HepG2 (cell line): Measurements from ENCODE around the gene ZDHHC13. TPM values are rescaled to one million over a fixed set of nuclear protein-coding genes. Genes with fewer than 3 reads are reported as not detected.

Experiments
- ATAC-seq: fragments of 200-7000 bp; cut with Tn5 transposase; 3 replicates; pipeline ENCODE4 v1.9.1; 2020; ENCODE audit warnings: mild to moderate bottlenecking, moderate library complexity
- BruUV-seq: library from RNA; stranded (reverse); fragments of 400-500 nt; replicated peaks from 2 replicates; lab custom pipeline; 2021; lab: Mats Ljungman, UMichigan
- CTCF ChIA-PET: fragments of 300-600 bp; formaldehyde crosslinking; extraction: SDS; loops from one replicate; lab custom pipeline; 2021; ENCODE audit warnings: low total read pairs, inconsistent platforms, low intra/inter-chr PET ratio; lab: Yijun Ruan, JAX
- POLR2A ChIA-PET: fragments of 350-600 bp; sonication (Branson Sonifier 250); formaldehyde crosslinking; loops from one replicate; lab custom pipeline; 2020; ENCODE audit warnings: antibody characterized with exemption, inconsistent platforms; lab: Yijun Ruan, JAX
- DNase-seq: peaks from one replicate; pipeline ENCODE4 v3.0.0-alpha.2; 2015; ENCODE audit warnings: low spot score
- FAIRE-seq: peaks from 3 replicates; lab custom pipeline; 2011; peaks lifted over from hg19 to GRCh38; lab: Jason Lieb, UNC
- H2AFZ ChIP-seq: one replicate; pipeline ENCODE4 v1.6.1; 2011; ENCODE audit warnings: low read length, inconsistent platforms
- H3K27ac ChIP-seq: fragments of 300-600 bp; 3 replicates; pipeline ENCODE4 v1.8.0; 2011; ENCODE audit warnings: mixed run types, mild to moderate bottlenecking, mixed read lengths, low read length, inconsistent platforms; ENCODE audit not compliant: insufficient read depth; ENCODE audit errors: extremely low read length
- H3K27me3 ChIP-seq, 2 experiments: fragments of 200-600 bp in 1 of 2; 2 replicates in 1 of 2; 3 replicates in 1 of 2; pipeline versions ENCODE4 v1.6.0 to v1.8.0; 2011; ENCODE audit warnings: low read length in 2 of 2, mild to moderate bottlenecking in 2 of 2, moderate library complexity in 2 of 2, inconsistent platforms in 1 of 2; ENCODE audit not compliant: insufficient read depth in 2 of 2, control insufficient read depth in 1 of 2
- H3K36me3 ChIP-seq, 2 experiments: fragments of 200-600 bp in 1 of 2; replicated peaks in 1 of 2; 2 replicates in 1 of 2; 3 replicates in 1 of 2; pipeline versions ENCODE4 v1.5.1 to v1.8.0; 2011; ENCODE audit warnings: low read length in 2 of 2, inconsistent platforms in 1 of 2; ENCODE audit not compliant: insufficient read depth in 2 of 2, control insufficient read depth in 1 of 2
- H3K4me1 ChIP-seq: 2 replicates; pipeline ENCODE4 v1.5.1; 2012; ENCODE audit warnings: low read length, inconsistent platforms; ENCODE audit not compliant: insufficient read depth
- H3K4me2 ChIP-seq: 2 replicates; pipeline ENCODE4 v1.6.0; 2011; ENCODE audit warnings: low read depth, low read length, inconsistent platforms
- H3K4me3 ChIP-seq, 3 experiments: fragments of 200-600 bp in 1 of 3; sonication (generic), shearing (Covaris generic) in 1 of 3; replicated peaks in 1 of 3; 2 replicates each; pipeline ENCODE4 v1.5.1; 2011 to 2016; ENCODE audit warnings: low read length in 3 of 3, inconsistent platforms in 2 of 3, low read depth in 2 of 3, mild to moderate bottlenecking in 2 of 3, control low read depth in 1 of 3, mixed read lengths in 1 of 3; ENCODE audit not compliant: insufficient read depth in 1 of 3
- H3K79me2 ChIP-seq: one replicate; pipeline ENCODE4 v1.6.1; 2011; ENCODE audit warnings: low read length, inconsistent platforms; ENCODE audit not compliant: insufficient read depth
- H3K9ac ChIP-seq: 2 replicates; pipeline ENCODE4 v1.6.0; 2011; ENCODE audit warnings: mild to moderate bottlenecking, low read depth, low read length, inconsistent platforms; ENCODE audit not compliant: insufficient read depth
- H3K9me3 ChIP-seq: 2 replicates; pipeline ENCODE4 v1.5.1; 2012; ENCODE audit warnings: mild to moderate bottlenecking, low read length
- H4K20me1 ChIP-seq: 2 replicates; pipeline ENCODE4 v1.6.0; 2011; ENCODE audit warnings: inconsistent platforms, mild to moderate bottlenecking, low read length, moderate library complexity; ENCODE audit not compliant: insufficient read depth
- ASH2L ChIP-seq: fragments of 300-600, 200-600 bp; sonication (generic); IDR thresholded peaks from 2 replicates; pipeline ENCODE4 v1.7.0; 2017; ENCODE audit warnings: low read depth, mild to moderate bottlenecking, moderate library complexity, mixed read lengths, low read length; ENCODE audit not compliant: insufficient read length
- GMEB1 ChIP-seq: sonication (generic); formaldehyde crosslinking; IDR thresholded peaks from 2 replicates; pipeline ENCODE4 v1.5.1; 2020; ENCODE audit warnings: missing genetic modification reagents, mild to moderate bottlenecking, borderline replicate concordance
- IRX3 ChIP-seq: sonication (generic); formaldehyde crosslinking; IDR thresholded peaks from 2 replicates; pipeline ENCODE4 v1.8.1; 2023; ENCODE audit warnings: mild to moderate bottlenecking, low read depth, missing genetic modification reagents, borderline replicate concordance
- MEF2D ChIP-seq: sonication (generic); formaldehyde crosslinking; IDR thresholded peaks from 2 replicates; pipeline ENCODE4 v1.5.1; 2020; ENCODE audit warnings: mild to moderate bottlenecking, missing genetic modification reagents
- NFRKB ChIP-seq: fragments of 450-650 bp; IDR thresholded peaks from 2 replicates; pipeline ENCODE4 v1.6.1; 2017
- NRL ChIP-seq: sonication (generic); formaldehyde crosslinking; IDR thresholded peaks from 2 replicates; pipeline ENCODE4 v1.5.0; 2020; ENCODE audit warnings: missing genetic modification reagents, mild to moderate bottlenecking, moderate library complexity, borderline replicate concordance
- PCBP1 ChIP-seq: fragments of 200-400 bp; formaldehyde crosslinking; IDR thresholded peaks from 2 replicates; pipeline ENCODE4 v1.6.1; 2017; ENCODE audit warnings: mild to moderate bottlenecking, low read depth, low read length, borderline replicate concordance
- RBM22 ChIP-seq: fragments of 200-400 bp; formaldehyde crosslinking; optimal IDR thresholded peaks from 2 replicates; pipeline ENCODE3; 2017; ENCODE audit warnings: mild to moderate bottlenecking, low read length, moderate library complexity
- RBM39 ChIP-seq: fragments of 200-400 bp; formaldehyde crosslinking; IDR thresholded peaks from one replicate; pipeline ENCODE4 v1.6.1; 2018; ENCODE audit warnings: antibody characterized with exemption, mild to moderate bottlenecking, low read depth, low read length; ENCODE audit not compliant: poor library complexity, severe bottlenecking
- REL ChIP-seq: sonication (generic); formaldehyde crosslinking; conservative IDR thresholded peaks from 2 replicates; pipeline ENCODE4 v1.8.0; 2022; ENCODE audit warnings: mild to moderate bottlenecking, missing genetic modification reagents, moderate library complexity
- TRAFD1 ChIP-seq: sonication (generic); formaldehyde crosslinking; IDR thresholded peaks from 2 replicates; pipeline ENCODE4 v1.5.1; 2020; ENCODE audit warnings: missing genetic modification reagents, mild to moderate bottlenecking, borderline replicate concordance
- ZNF205 ChIP-seq: IDR thresholded peaks from 2 replicates; pipeline ENCODE4 v1.6.1; 2018; ENCODE audit warnings: missing biosample characterization, missing genetic modification reagents
- ZNF234 ChIP-seq: sonication (generic); formaldehyde crosslinking; conservative IDR thresholded peaks from 2 replicates; pipeline ENCODE4 v1.5.1; 2020; ENCODE audit warnings: mild to moderate bottlenecking, missing genetic modification reagents
- ZNF354B ChIP-seq: sonication (generic); formaldehyde crosslinking; IDR thresholded peaks from 2 replicates; pipeline ENCODE4 v1.8.0; 2022; ENCODE audit warnings: mild to moderate bottlenecking, missing genetic modification reagents
- ZNF672 ChIP-seq: sonication (generic); formaldehyde crosslinking; IDR thresholded peaks from 2 replicates; pipeline ENCODE4 v1.8.1; 2022; ENCODE audit warnings: missing genetic modification reagents
- ZNF703 ChIP-seq: sonication (generic); formaldehyde crosslinking; IDR thresholded peaks from 2 replicates; pipeline ENCODE4 v1.5.1; 2020; ENCODE audit warnings: missing genetic modification reagents, mild to moderate bottlenecking, moderate library complexity, borderline replicate concordance
- WGBS: methylation state at CpG from one replicate; pipeline ENCODE4 v1.1.6; 2017; ENCODE audit warnings: low lambda C conversion rate; 5-methylcytosine and 5-hydroxymethylcytosine counted together
- in situ Hi-C: cut with HindIII; loops from 2 replicates; pipeline ENCODE4 v1.10.0; 2017; ENCODE audit warnings: low pct_unique_long_range_greater_than_20kb; ENCODE audit not compliant: extremely low pct_ligation_motif_present
- intact Hi-C: fragments of 100-400 bp; cut with micrococcal nuclease; formaldehyde crosslinking; loops from one replicate; pipeline ENCODE4 v1.10.0; 2022; ENCODE audit not compliant: unreplicated experiment
- polyA plus RNA-seq, 8 experiments: library from polyadenylated mRNA; depleted of rRNA in 3 of 8; stranded (reverse) in 7 of 8; unstranded in 1 of 8; fragments of >200 nt; fragmentation: Illumina TruSeq in 4 of 8; extraction: Trizol in 4 of 8; gene quantifications; 2 replicates each; pipeline versions ENCODE4 v1.2.1 to v1.2.3, GENCODE V29; 2011 to 2016; ENCODE audit warnings: low read depth in 4 of 8, missing spikeins in 1 of 8, mixed read lengths in 1 of 8; ENCODE audit not compliant: insufficient read depth in 1 of 8
- total RNA-seq, 5 experiments: library from RNA; depleted of rRNA; stranded (reverse); fragments of >200 nt; fragmentation: Illumina TruSeq; extraction: Trizol; gene quantifications; 2 replicates each; pipeline ENCODE4 v1.2.3, GENCODE V29; 2016; ENCODE audit warnings: low read depth in 1 of 5

The ZDHHC13 gene
- total and polyA plus RNA-seq, 2 of the 13 experiments (the other 11 are each of a cell fraction or from before 2014, with no cell fraction given), result 10.9 to 11.8 TPM

GRCh38 chr11:19087658-19088057 is 29.3 kb upstream of the ZDHHC13 start:
- intact Hi-C loops, result no loop called here
- ATAC-seq (no peak), DNase-seq (no peak)
- Histone ChIP-seq H4K20me1 (no peaks in the 10 kb centered on the region), H3K27ac (no peak overlapping the region), H3K4me1 (no peaks in the 10 kb centered on the region), H3K4me3 (no peak overlapping the region), H3K79me2 (no peaks in the 10 kb centered on the region), H2AFZ (no peak overlapping the region), H3K4me2 (no peak overlapping the region), H3K36me3 (no peaks in the 10 kb centered on the region), H3K27me3 (peaks cover 0 to 9% of the 10 kb centered on the region in 2 experiments; a peak in 2 of 5 replicates), H3K9me3 (no peaks in the 10 kb centered on the region)
- 0% methylated on average over 6 of the region's 8 CpGs for WGBS
- CTCF ChIA-PET, result no interaction called here
- POLR2A ChIA-PET, result no interaction called here
- BruUV-seq, result no TSS peak
- in situ Hi-C loops, result no loop called here
- TF ChIP-seq IRX3 (CRISPR knock-in tag) (no peak), RBM22 (no peak), ZNF234 (CRISPR knock-in tag) (no peak), ASH2L (no peak)
- TF ChIP-seq, all 625 proteins: peak for 0
- no peak for FAIRE-seq
- no peak overlapping the region for H3K9ac ChIP-seq

- in situ Hi-C loops, result no loop called here
- peaks cover 0 to 10% of the 10 kb centered on the region in 2 experiments; a peak in 2 of 5 replicates for H3K27me3 ChIP-seq
- FAIRE-seq (no peak), ATAC-seq (no peak), DNase-seq (no peak)
- no peaks in the 10 kb centered on the region for H3K36me3 ChIP-seq
- H3K4me1 ChIP-seq, result no peaks in the 10 kb centered on the region
- ChIA-PET CTCF (no interaction called here), POLR2A (no interaction called here)
- H3K4me2 ChIP-seq, result no peak overlapping the region
- intact Hi-C loops, result no loop called here
- no peak overlapping the region for H3K9ac ChIP-seq
- H3K4me3 ChIP-seq, result no peak overlapping the region
- no peaks in the 10 kb centered on the region for H3K9me3 ChIP-seq
- H4K20me1 ChIP-seq, result no peaks in the 10 kb centered on the region
- BruUV-seq, result no TSS peak
- H2AFZ ChIP-seq, result no peak overlapping the region
- H3K27ac ChIP-seq, result no peak overlapping the region
- no peaks in the 10 kb centered on the region for H3K79me2 ChIP-seq
- WGBS, result 3% methylated on average over 4 of the region's 4 CpGs
- TF ChIP-seq TRAFD1, result no peak
- no peak for TF ChIP-seq NFRKB
- no peak for TF ChIP-seq ZNF703 (CRISPR knock-in tag)
- no peak for TF ChIP-seq PCBP1
- no peak for TF ChIP-seq MEF2D (CRISPR knock-in tag)
- no peak for TF ChIP-seq NRL
- no peak for TF ChIP-seq ZNF672 (CRISPR knock-in tag)
- TF ChIP-seq ZNF205, result no peak
- no peak for TF ChIP-seq GMEB1 (CRISPR knock-in tag)
- TF ChIP-seq REL (CRISPR knock-in tag), result no peak
- no peak for TF ChIP-seq ZNF354B (CRISPR knock-in tag)
- TF ChIP-seq RBM39, result no peak
Measured at GRCh38 chr11:19088791-19089190, 28.2 kb upstream of the ZDHHC13 start.
